GM18909 (cell line): ENCODE results near the gene CUBN.

ENCODE experiments used
- ATAC-seq: cut with Tn5 transposase; IDR thresholded peaks from one replicate; pipeline ENCODE4 v1.9.1; 2021; ENCODE audit warnings: mild to moderate bottlenecking; ENCODE audit not compliant: unreplicated experiment, poor library complexity

The CUBN gene

DNA sequence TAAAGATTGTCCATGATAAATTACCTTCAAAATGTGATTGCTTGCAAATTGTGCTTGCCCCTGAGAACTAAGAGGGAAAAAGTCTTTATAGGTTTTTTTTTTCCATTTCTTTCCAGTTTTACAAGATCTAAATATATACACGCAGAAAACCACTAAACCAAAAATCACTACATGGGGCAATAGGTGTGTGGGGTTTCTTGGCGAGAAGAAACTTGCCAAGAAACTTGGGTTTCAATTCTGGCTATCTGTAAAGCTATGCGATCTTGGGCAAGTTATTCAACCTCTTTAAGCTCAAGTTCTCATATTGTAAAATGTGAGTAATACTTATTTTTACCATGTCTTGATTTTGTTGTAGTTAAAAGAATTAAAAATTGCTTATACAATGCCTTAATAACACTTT, 17.0 kb downstream of the CUBN start:
- ATAC-seq: no peak

DNA sequence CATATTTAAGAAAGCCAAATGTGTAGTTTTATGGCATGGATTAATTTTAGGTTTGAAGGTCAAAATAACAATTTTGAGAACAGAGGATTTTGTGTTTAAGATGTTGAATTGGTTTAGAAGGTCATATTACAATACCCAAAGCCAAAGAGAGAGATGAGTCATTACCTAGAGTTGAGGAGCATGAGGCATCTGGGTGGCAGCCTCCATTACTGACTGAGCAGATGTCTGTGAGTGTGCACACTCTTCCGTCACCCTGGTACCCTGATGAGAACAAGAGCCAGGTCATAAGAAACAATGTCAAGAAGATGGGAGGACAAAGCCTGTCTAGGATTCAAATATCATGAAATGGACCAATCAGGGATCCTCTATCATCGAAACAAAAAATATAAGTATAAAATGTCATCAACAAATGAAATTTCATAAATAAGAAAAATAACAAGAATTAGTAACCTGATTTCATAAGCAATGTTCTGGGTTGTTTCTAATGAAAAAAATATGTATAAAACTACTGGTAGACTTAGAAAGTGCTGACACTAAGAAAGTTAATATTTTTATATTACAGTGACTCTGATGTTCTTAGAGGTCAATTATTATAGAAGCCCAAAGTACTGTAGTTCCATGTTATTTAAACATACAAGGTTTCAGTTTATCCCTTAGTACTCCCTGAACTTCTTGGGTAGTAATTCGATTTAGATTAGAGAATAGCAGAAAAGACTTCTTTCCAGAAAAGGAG, 20.0 kb downstream of the CUBN start:
- ATAC-seq: no peak

DNA sequence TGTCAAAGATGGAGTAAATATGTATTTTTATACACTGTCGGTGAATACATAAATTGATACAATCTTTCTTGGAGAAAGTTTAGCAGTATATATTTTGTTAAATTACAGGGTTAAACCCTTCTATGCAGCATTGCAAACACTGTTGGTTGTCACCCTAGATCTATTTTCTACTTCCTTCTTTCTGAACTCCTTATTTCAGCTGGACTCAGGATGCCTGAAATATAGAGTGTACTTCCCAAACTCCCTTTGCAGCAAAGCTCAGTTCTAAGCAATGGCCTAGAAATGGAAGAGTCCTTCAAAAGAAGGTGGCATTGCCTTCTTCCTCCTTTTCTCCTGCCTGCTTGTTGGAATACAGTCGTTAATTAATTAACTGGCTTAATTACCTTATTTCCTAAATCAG, 20.6 kb downstream of the CUBN start:
- no peak for ATAC-seq

DNA sequence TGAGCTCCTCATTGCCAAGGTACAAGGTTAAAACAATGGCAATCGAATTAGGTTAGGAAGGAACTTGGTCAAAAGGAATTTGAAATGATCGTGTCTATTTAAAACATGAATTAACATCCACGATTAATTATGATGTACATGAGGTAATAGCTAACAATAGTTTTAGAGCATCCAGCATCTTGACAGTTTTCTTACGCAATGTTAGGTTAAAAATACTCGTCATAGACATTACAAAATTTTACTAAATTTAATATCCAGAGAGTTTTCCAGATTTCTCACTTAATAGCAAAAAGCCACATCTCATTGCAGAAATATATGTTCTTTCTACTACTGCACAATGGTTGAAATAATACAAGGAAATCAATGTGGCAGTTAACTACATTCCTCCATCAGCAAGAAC, 22.6 kb downstream of the CUBN start:
- no peak for ATAC-seq

DNA sequence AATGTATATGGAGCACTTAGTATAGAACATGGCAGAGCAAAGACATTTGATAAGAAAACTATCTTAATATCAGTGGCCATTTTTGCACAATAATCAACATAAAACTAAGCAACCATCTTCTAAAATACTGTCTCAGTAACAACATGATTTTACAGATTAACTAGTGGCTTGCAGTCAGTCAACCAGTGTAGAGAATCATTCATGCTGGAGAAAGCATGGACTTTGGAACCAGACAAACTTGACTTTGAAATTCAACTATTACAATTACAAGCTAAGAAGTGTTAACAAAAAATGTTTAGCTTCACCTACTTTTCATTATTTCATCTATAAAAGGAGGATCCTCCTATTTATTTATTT, 27.7 kb downstream of the CUBN start:
- no peak for ATAC-seq

DNA sequence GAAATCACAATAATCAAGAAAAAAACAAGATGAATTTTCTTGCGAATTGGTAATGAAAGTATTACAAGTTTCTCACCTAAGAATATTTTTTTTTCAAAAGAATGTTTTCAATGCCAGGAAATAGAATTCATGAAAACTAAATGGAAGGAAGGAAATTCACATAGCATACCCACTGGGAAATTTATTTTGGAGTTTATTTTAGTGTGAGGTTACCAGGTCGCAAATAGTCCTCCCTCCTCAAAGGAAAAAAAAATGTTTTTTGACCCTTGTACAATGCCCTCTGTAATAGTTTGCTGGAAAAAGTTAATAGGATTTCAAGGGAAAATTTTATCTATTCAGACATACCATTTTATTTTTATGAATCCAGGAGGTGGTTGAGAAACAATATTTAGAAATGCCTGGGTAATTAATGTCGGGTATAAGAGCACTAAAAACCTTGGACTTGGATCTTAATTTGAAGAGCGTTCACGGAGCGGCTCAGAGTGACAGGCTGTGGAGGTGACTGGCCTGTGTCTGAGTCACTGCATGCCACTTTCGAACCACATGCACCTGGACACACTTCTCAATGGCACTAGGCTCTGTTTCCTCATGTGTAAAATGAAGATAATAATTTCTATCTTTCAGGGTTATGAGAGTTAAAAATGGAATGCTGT, 28.2 kb downstream of the CUBN start:
- no peak for ATAC-seq

DNA sequence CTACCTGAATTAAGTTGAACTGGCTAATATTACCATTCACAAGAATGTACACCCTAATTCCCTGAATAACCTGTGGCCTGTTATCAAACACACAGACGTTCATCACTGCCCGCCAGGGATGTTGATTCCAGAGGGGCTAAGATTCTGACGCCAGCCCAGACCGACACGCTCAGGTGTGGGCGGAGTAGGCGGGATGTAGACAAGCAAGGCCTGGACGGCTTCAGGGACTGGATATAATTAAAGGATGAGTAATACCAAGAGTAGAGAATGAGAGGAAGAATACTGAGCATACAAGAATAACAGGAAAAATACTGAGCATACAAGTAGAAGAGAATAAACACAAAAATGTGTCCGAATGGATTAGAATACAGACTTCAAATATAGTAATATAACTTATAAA, 29.0 kb downstream of the CUBN start:
- no peak for ATAC-seq

DNA sequence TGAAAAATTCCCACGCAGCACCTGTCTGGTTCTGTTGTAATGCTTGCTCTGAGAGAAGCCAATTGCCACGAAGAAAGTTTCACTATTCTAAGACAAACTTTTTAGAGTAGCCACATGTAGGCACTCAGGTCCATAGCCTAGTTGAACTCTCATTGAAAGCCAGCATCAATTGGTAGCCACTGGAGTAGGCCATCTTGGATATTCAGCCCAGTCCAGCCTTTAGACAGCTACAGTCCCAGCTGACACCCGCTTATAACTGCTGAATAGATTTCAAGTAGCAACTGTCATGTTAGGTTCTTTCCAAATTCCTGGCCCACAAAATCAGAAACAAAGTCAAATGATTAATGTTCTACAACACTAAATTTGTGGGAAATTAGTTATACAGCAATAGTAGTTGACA, 31.6 kb downstream of the CUBN start:
- ATAC-seq: no peak

DNA sequence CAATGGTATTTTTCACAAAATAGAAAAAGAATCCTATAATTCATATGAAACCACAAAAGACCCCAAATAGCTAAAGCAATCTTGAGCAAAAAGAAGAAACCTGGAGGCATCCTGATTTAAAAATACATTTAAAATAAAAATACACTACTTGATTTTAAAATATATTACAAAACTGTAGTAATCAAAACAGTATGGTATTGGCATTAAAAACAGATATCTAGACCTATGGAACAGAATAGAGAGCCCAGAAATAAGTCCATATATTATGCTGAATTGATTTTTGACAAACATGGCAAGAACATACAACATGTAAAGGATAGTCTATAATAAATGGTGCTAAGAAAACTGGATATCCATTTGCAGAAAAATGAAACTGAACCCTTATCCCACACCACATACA, 34.8 kb downstream of the CUBN start:
- ATAC-seq: no peak

DNA sequence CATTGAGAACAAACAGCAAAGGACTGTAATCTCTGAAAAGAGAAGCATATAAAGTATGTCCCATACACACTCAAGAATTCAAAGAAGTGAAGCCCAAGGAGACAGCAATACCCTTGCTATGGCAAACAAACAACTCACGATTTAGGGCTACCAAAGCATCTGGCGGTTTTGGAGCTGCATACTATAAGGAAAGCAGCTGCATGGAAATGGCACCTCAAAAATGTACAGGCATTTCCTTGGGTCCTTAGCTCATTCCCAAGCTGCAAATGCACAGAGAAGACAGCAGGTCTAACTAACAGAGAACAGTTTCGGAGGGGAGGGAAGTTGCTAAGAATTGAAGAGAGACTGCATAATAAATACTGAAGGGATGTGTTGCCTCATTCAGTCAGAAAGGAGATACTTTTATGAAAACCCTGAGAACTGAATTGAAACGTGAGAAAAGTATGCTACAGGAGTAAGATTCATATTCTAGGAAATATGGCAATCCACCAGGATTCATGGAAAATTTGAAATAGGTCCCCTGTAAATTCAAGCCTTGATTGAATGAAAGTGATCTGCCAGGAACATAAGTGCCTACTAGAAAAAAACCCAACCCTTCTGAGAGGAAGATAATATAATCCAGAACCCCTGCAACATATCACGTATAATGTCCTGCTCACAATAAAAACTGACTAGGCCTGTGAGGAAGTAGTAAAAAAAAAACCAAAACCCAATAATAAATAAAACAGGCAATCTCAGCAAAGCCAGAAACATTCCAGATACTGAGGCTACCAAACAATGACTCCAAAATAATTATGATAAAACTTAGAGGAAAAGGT, 36.4 kb downstream of the CUBN start:
- ATAC-seq: no peak

DNA sequence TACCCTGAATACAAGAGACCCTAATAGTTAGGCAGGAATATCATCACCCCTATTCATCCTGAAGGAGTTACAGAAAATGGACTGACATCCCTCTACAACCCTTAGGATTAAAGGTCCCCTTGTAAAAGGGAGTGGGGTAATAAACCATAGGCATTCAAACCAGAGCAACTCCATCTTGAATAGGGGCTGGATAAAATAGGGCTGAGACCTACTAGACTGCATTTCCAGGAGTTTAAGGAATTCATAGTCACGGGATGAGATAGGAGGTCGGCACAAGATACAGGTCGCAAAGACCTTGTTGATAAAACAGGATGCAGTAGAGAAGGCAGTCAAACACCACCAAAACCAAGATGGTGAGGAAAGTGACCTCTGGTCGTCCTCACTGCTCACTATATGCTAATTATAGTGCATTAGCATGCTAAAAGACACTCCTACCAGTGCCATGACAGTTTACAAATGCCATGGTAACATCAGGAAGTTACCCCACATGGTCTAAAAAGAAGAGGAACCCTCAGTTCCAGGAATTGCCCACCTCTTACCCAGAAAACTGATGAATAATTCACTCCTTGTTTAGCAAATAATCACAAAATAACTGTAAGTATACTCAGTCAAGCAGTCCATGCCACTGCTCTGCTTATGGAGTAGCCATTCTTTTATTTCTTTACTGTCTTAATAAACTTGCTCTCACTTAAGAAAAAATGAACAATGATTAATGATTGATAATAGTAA, 37.2 kb downstream of the CUBN start:
- no peak for ATAC-seq

DNA sequence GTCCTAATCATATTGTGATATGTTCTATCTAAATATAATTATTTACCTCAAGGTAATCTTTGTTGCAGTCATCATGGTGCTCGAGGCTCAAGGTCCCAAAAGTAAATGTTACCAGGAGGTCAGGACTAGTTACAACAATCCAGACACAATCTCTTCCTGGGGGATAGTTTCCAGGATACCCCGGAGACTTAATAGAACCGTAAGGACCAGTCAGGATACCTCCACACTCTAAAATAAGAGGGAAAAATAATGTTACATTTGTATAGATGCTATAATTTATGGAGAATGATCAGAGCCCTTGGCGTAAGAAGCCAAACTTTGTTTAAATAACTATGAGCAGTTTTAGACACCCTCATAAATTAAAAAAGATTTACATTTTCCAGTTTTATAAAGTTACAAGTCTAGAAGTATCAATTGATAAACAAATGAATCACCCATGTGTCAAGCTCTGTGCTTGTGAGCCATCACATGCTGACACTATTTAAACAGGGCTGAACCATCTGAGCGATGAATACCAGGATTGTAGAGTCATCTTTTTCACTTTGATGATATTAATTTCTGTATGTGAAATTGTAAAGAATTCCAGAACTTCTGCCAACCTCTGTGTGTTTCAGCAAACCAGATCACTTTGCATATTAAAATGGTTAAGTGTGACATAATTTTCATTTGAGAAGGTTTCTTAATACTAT, 41.3 kb downstream of the CUBN start:
- no peak for ATAC-seq

DNA sequence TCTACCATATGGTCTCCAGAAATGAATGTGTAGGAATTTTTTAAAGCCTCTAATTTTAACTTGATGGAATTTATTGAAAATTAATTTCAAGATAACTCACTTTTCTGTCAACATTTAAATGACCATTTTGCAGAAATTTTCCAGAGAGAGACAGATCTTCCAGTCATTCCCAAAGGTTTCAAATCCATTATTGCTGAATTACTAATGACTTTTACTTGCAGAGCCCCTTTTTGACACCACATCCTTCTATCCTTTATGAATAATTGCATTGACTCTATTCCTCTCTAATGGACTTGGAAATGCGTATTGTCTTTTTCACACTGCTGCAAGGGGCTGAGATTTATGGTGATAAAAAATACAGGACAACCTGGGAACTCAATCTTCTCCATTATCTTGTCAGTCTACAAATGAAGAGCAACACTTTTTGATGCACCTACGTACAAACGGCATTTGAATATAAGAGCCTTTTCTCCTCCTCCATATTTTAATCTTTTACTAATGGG, 42.7 kb downstream of the CUBN start:
- ATAC-seq: no peak

DNA sequence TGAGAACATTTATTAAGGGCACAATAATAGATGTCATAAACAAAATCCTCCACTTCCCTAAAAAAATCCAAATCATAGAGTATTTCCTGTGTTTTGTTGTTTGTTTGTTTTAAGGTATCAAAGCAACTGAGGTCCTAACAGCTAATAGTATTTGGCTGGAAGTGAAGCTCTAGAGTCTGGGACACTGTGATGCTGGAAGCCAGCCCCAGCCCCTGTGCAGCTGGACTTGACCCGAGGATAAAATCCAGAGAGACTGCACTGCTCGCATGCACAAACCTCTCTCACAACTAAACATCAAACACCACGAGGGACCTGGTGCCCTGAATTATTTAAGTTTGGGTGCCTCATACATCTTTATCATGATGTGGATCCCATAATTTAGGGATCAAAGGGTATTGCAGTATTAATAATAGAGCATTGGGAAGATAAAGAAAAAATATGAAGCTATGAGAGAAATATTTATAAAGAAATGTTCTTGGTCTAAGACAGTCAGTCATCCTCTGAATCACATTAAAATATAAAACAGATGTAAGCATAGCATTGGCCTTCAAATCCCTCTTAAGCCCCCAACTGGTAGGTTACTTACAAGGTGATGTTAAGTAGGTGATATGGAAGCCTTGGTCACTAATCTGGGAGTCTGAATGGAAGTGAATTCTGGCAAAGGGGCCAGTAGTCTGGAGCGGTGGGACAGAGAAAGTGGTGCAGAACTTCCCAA, 44.4 kb downstream of the CUBN start:
- ATAC-seq: no peak

DNA sequence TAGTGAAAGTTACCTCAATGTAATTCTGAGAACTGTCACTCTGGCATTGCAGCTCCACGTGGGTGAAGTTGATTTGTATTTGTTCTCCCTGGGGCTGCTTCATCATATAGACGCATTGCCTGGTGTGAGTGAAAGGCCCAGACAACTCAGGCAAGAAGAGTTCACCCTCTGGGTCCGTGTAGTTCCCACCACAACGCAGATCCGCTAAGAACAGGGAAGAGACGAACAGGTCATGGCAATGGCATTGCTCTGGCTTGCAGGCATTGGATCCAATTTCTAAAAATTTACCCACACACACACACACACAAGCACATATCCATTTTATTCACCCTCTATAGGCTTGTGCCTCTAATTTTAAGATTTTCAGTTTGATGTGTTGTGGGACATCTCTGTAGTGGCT, 45.4 kb downstream of the CUBN start:
- no peak for ATAC-seq

DNA sequence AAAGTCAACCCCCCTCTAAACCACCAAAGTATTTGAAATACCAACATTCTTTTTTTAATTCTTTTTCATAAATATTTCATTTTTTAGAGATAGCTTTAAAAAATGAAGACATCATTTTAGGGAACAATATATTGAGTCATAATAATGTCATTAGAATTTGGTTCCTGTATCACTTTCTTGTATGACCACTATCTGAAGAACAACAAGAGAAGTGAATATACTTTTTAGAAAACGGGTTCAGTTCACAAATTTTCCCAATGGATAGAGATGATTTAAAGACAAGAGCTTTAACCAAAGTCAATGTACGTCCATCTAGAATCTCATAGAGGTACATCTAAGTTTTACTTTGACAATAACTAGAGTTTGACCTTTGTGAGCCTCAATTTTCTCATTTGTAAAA, 48.2 kb downstream of the CUBN start:
- ATAC-seq: no peak

DNA sequence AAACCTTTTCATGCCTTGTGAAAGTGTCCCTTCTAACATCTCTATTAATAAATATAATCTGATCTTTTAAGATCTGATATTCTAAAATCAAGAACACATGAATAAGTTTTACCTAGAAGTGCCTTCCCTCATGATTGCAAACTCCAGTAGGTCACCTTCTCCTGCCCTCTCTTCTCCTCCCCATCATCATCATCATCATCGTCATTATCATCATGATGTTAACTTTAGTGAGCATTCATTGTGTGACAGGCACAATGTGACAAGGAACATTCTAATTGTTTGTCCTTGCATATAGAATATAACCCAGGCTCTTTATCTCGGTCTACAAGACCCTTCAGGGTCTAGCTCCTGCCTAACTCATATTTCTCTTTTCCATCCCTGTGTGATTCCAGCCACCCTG, 51.7 kb downstream of the CUBN start:
- ATAC-seq: no peak

DNA sequence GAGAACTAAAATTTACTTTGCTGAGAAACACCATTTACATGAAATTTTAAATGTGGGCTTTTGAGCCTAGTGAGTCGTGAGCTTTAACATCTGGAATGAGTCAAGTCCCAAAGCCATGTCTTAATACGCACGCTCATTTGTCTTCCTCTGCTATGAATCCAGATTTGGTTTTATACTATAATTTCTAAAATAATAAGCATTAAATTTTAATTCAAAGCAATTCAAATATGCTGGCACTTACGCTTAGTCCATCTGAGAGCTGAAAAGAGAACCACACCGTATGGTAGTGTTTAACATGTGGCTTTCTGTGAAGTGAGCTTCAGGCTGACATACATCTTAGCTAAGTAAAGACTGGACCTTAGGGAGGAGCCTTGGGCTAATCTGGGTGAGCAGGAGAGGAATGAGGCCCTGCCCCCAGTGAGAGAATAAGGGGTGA, 52.2 kb downstream of the CUBN start:
- ATAC-seq: no peak

DNA sequence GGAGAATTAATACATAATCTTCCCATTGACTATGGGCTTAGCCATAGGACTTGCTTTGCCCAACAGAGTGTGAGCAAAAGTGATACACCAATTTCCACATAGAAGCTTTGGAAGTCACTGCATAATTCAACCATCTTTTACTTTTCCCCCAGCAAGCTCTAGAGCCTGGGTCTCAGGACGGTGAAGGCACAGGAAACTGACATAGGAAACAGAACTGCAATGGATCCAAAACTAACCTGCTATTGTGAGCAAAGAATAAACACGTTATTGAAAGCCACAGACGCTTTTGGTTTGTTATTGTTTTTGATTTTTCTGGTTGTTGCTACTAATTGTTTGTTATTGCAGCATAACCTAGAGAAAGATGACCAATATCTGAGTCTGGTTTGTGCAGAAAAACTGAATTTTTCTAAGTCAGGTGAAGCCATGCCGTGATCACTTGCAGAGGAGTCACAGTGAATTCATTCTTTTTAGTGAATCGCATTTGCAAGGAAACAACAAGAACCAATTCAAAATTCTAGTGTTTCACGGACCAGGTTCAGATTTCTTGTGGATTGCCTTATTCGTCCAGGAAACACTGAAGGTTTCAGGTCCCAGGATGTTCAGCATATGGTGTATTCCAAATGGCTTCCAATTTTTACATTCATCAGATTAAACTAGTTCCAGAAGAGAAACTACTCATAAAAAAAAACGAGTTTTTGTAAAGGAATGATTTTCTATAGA, 52.8 kb downstream of the CUBN start:
- no peak for ATAC-seq
